HG03439 (cell line): ENCODE results near the gene CCDC127.
A peak's percentile ranks its signal among the peaks of the same experiment; 100 is the strongest.
"Not testable (repeated sequence)": the region's sequence is repeated elsewhere in the genome, so short reads cannot be mapped to it uniquely, and the experiment has no call there.

Experiments used
- ATAC-seq: cut with Tn5 transposase; IDR thresholded peaks from one replicate; pipeline ENCODE4 v1.9.1; 2021; ENCODE audit warnings: mild to moderate bottlenecking, moderate library complexity; ENCODE audit not compliant: unreplicated experiment

The CCDC127 gene, protein sequence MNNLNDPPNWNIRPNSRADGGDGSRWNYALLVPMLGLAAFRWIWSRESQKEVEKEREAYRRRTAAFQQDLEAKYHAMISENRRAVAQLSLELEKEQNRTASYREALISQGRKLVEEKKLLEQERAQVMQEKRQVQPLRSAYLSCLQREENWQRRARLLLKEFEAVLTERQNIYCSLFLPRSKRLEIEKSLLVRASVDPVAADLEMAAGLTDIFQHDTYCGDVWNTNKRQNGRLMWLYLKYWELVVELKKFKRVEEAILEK

DNA sequence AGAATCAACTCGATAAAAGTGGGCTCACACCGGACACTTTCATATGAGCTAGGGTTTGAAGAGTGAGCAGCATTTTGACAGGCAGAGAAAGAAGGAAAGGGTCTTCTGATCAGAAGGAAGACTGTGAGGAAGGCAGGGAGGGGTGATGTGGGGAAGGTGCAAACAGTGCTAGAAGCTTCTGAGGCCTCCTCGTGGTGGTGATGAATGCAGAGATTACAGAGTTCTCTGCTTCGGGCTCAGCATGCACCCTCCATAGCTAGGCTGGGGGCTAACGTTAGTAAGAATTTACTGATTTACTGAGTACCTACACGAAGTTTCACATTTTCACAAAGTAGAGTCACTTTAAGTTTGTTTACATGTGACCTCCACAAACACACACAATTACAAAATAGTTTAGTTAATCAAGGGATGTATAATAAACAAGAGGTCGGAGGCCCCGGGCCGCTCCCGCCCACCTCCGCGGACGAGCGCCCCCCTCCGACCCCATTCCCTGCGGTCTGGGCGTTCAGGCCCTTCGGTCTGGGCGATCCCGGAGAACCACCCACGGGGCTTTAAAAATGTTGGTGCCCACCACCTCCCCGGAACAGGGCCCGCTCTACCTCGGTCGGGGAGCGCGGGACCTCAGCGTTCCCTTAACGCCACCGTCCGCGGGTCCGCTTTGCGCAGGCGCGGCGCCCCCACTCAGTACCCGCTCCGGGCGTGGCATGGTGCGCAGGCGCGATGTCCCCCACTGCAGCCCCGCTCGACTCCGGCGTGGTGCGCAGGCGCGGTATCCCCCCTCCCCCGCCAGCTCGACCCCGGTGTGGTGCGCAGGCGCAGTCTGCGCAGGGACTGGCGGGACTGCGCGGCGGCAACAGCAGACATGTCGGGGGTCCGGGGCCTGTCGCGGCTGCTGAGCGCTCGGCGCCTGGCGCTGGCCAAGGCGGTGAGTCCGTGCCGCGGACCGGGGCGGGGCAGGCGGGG, at the start of gene CCDC127, which contains the start of gene SDHA:
TSS of gene CCDC127 (minus strand) at position 660 of the 963 bp plus-strand sequence. CDS start 1,304 bp downstream, outside the sequence.
TSS of gene SDHA (plus strand) at position 827 of the 963 bp plus-strand sequence. CDS start at position 863, 36 bp downstream.
- ATAC-seq, result peak; percentile 73

DNA sequence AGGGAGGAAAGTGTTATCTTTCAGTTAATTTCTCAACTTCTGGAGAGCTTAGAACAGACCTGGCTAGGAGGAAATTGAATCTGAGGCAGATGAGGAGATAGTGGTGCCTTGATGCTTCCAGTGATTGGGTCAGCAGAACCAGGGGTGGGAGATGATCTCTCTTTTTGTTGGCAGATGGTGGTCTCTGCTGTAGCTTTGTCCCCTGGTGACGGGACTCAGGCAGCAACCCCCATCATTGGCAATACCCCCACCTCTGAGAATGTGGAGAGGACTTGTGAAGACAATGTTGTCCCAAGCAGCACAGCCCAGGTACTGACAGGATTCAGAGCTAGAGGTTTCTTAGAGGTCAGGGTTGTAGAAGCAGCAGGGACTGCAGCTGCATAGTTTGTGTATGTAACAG, 49.8 kb upstream of the CCDC127 start:
- no peak for ATAC-seq

DNA sequence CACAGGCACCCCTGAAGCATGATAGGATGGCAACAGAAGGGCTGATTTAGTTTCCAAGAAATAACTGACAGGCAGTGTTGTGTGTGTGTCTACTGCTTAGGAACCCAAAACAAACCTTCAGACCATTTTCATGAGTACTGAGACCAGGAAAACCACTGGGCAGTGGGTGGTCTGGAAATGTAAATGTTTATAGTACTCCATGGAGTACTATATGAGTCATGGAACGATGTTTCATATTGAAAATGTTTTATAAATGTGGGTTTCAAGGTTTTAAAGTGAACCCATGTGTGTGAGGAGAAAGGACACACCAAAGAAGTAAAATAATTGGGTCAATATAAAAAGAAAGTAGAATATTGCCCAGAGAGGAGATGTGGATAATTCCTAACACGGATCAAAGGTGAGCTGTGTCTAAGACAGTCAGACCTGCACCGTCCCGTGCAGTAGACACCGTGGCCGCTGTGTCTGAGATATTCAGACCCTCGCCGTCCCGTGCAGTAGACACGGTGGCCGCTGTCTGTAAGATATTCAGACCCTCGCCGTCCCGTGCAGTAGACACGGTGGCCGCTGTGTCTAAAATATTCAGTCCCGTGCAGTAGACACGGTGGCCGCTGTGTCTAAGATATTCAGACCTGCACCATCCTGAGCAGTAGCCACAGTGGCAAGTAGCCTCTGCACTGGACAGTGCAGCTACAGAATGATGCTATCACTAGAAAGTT, 48.5 kb upstream of the CCDC127 start:
- not testable (repeated sequence) for ATAC-seq

DNA sequence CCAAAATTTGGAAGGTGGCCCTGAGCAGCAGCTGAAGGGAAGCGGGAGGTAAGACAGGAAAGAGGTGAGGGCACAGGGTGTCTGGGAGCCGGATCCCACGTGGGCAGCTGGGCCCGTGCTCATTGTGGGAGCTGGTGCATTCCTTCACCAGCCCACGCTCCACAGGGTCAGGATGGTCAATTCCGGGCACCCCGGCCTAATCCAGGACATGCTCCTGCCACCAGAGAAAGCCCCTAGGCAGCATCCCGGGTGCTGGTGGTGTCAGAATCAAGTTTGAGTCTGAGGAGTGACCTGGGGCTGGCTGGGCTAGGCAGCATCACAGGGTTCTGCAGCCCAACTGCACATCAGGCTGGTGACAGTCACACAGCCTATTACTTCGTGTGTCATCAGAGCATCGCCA, 46.4 kb upstream of the CCDC127 start:
- no peak for ATAC-seq

DNA sequence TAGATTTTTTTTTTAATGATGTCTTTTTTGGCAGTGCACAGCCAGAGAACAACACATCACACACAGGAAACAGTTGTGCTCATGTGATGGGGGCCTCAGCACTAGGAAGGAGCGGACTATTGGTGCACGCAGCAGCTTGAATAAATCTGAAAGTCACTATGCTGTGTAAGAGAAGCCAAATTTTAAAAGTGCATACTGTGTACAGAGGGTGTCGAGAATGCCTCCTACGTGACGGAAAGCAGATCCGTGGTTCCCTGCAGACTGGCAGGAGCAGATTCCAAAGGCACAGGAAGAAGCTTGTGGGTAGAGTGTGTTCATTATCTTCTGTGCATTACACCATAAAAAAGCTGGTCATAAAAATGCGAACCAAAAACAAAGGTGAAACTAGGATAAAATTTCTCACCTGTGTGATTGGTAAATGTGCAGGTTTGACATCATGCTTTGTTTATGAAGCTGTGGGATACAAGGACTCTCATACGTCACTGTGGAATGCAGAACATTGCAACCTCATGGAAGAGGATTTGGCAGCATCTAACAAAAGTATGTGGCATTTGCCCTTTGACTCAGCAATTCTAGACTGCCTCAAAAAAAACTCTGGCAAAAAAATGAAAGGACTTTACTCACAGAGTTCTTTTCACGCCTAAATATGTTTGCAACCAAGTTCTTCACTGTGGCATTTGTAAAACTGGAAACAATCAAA, 45.5 kb upstream of the CCDC127 start:
- not testable (repeated sequence) for ATAC-seq

DNA sequence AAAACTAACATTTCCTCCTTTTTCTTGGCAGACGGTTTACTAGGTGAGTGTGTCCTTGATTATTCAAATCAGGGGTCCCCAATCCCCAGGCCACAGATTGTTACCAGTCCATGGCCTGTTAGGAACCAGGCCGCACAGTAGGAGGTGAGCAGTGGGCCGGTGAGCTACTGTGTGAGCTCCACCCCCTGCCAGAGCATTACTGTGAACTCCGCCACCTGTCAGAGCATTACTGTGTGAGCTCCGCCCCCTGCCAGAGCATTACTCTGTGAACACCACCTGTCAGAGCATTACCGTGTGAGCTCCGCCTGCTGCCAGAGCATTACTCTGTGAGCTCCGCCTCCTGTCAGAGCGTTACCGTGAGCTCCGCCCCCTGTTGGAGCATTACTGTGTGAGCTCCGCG, 39.2 kb upstream of the CCDC127 start:
- ATAC-seq, result no peak

DNA sequence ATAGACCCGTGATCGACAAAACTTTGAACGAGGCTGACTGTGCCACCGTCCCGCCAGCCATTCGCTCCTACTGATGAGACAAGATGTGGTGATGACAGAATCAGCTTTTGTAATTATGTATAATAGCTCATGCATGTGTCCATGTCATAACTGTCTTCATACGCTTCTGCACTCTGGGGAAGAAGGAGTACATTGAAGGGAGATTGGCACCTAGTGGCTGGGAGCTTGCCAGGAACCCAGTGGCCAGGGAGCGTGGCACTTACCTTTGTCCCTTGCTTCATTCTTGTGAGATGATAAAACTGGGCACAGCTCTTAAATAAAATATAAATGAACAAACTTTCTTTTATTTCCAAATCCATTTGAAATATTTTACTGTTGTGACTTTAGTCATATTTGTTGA, 38.4 kb upstream of the CCDC127 start:
- ATAC-seq, result not testable (repeated sequence)

DNA sequence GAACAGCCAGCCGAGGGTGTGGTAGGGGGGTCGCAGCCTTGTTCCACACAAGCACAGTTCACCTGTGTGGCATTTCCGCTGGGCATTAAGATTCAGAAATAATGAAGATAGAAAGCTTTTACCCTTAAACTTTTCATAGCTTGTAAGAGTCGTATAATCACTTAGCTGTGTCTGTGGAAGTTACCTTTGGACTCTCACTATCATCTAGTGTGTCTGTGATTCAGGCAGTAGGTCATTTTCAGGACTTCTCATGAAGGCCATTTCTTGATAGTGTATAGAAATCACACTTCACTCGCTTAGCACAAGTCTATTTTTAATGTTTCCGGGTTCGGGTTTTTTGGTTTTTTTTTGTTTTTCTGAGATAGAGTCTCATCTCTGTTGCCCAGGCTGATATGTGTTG, 37.2 kb upstream of the CCDC127 start:
- ATAC-seq, result not testable (repeated sequence)

DNA sequence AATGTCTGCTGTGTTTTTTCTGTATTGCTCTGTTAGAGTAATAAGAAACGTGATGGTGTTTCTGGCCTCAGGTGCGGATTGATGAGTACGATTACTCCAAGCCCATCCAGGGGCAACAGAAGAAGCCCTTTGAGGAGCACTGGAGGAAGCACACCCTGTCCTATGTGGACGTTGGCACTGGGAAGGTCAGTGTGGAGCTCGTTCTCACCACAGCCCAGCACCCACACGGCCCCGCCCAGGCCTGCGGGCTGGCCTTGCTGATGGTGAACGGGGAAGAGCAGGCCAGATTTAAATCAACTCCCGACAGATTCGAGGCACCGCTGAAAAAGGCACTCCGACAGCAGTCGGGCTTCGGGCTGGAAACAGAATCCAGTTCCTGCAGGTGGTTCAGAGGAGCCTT, 36.4 kb upstream of the CCDC127 start:
- not testable (repeated sequence) for ATAC-seq

DNA sequence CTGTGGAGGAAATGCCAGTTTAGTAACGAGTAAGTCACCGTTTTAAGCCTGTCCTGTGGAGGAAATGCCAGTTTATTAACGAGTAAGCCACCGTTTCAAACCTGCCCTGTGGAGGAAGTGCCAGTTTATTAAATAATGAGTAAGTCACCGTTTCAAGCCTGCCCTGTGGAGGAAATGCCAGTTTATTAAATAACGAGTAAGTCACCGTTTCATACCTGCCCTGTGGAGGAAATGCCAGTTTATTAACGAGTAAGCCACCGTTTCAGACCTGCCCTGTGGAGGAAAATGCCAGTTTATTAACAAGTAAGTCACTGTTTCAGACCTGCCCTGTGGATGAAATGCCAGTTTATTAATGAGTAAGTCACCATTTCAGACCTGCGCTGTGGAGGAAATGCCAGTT, 34.6 kb upstream of the CCDC127 start:
- no peak for ATAC-seq

DNA sequence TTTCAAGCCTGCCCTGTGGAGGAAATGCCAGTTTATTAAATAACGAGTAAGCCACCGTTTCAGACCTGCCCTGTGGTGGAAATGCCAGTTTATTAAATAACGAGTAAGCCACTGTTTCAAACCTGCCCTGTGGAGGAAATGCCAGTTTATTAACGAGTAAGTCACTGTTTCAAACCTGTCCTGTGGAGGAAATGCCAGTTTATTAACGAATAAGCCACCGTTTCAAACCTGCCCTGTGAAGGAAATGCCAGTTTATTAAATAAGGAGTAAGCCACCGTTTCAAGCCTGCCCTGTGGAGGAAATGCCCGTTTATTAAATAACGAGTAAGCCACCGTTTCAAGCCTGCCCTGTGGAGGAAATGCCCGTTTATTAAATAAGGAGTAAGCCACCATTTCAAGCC, 34.0 kb upstream of the CCDC127 start:
- ATAC-seq, result not testable (repeated sequence)

DNA sequence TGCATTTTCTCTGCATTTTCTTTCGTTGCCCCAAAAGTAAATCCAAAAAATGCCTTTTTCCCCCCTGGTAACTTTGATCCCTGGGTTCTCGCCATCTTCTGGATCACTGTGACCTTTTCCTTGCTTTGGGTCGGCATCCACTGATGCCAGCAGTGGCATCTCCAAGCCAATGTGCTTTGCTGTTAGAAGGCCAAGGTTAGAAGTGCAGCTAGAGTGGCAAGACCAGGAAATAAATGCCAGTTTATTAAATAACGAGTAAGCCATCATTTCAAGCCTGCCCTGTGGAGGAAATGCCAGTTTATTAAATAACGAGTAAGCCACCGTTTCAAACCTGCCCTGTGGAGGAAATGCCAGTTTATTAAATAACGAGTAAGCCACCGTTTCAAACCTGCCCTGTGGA, 33.6 kb upstream of the CCDC127 start:
- not testable (repeated sequence) for ATAC-seq

DNA sequence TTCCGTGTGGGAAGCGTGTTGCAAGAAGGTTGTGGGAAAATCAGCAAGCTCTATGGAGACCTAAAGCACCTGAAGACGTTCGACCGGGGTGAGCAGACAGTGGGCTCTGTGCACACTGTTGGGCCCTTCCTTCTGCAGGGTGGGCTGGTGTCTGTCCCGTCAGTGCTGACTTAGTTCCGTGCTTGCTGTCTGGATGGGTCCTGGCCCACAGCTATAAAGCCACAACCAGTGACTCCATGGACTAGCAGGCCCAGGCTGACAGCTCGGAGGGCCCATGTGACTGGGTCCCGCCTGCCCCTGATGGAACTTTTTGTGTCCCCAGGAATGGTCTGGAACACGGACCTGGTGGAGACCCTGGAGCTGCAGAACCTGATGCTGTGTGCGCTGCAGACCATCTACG, 33.1 kb upstream of the CCDC127 start:
- ATAC-seq, result not testable (repeated sequence)

DNA sequence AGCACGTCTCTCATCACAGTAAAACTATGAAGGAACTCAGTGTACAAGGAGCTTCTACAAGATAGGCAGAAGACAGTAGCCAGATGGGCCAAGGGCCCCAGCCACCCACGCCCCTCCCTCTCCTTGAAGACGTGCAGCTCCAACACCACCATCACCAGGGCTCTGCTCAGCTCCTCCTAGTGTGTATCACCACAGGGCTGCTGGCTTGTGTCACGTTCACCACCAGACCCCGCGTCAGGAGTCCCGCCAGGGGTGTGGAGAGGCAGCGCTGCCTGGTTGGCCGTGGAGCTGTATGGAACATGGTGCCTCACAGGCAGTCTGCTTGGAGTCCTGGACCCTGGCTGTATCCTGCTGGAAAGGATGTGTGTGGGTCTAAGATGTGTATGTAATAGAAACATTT, 32.4 kb upstream of the CCDC127 start:
- not testable (repeated sequence) for ATAC-seq

DNA sequence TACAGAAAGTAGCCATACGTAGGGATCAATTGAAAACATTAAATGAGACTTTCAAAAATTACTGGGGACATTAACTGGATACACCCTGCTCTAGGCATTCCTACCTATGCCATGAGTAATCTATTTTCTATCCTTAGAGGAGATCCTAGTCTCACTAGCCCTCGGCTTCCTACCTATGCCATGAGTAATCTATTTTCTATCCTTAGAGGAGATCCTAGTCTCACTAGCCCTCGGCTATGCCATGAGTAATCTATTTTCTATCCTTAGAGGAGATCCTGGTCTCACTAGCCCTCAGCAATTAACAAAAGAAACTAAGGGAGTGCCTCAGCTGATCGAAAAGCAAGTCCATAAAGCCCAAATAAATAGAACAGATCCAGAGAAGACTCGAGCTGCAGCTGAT, 27.8 kb upstream of the CCDC127 start:
- ATAC-seq, result not testable (repeated sequence)

DNA sequence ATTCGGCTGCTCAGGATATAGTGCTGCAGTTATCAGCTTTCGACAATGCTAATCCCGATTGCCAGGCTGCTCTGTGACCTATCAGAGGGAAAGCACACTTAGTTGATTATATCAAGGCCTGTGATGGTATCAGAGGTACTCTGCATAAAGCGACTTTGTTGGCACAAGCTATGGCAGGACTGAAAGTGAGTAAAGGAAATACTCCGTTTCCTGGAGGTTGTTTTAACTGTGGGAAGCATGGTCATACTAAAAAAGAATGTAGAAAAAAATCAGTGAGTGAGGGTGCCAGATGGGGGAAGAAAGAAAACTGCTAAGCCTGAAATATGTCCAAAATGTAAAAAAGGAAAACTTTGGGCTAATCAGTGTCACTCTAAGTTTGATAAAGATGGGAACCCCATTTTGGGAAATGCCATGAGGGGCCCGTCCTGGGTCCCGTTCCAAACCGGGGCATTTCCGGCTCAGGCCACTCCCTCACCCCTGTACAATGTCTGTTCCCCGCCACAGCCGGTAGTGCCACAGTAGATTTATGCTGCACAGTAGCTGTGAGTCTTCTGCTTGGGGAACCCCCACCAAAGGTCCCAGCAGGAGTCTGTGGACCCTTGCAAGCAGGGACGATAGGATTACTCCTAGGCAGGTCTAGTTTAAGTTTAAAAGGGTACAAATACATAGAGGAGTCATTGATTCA, 25.9 kb upstream of the CCDC127 start:
- ATAC-seq, result not testable (repeated sequence)

DNA sequence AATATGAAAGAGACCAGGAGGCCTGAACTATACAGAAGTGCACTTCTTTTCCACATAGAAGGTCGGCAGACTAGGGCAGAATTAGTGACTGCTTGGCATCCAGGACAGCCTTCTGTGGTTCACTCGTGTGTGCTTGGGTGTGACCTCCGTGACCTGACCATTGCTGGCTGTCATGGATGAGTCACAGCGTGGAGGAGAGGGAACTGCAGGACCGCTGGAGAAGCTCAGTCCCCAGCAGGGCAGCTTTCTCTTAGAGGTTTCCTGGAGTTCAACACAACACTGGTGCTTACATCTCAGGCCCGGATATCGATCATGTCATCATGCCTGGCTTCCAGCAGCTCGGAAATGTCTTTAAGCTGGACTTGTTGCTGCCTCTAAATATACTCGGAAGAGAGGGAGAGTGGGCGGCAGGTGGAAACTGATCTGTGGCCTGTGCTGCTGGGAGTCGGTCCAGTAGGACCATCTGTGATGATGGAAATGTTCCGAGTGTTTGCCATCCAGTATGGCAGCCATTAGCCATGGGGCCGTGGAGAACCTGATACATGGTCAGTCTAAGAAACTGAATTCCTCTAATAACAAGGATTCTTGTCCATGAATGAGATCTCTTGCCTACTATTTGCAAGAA, 23.2 kb upstream of the CCDC127 start:
- ATAC-seq, result not testable (repeated sequence)

DNA sequence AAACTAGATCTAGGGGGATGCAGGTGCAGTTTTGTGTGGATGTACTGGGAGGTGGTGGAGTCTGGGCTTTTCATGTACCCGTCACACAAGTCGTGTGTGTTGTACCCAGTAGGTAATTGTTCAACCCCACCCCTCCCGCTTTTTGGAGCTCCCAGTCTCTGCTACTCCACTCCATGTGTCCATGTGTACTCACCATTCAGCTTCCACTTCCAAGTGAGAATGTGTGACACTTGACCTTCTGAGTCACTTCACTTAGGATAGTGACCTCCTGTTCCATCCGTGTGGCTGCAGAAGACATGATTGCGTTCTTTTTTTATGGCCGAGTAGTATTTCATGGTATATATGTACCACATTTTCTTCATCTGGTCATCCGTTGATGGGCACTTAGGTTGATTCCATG, 22.6 kb upstream of the CCDC127 start:
- ATAC-seq, result not testable (repeated sequence)

DNA sequence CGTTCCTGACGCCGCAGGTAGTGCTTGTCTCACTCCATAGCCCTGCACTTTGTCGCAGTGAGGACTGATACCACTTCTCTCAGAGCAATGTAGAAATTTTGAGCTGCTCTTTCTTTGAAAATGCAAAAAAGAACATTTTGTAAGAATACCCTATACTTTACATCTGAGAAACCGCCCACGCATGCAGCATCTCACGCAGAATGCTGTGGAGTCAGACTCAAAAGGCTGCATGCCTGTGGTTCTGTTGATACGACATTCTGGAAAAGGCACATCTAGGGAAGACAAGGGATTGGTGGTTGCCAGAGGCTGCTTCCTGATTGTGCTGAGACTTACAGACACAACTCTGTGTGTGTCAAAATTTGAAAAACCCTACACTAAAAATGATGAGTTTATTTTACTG, 20.0 kb upstream of the CCDC127 start:
- not testable (repeated sequence) for ATAC-seq
